ENCODE data around the gene GRID2. TPM values are rescaled to one million over a fixed set of nuclear protein-coding genes. Genes with fewer than 3 reads are reported as not detected.

Gene GRID2
- polyA plus RNA-seq, 1 of the 3 experiments (the other 2 are of a cell fraction): not detected

- Histone ChIP-seq H3K79me2 (ENCODE audit: insufficient read depth) (no peaks in the 10 kb centered on the region), H3K9me2 (no peaks in the 10 kb centered on the region), H3F3A (replicated peaks; ENCODE audit: insufficient read depth) (no peaks in the 10 kb centered on the region), H3K27me3 (ENCODE audit: insufficient read depth) (no peaks in the 10 kb centered on the region), H3K9ac (no peak overlapping the region), H3K4me3 (ENCODE audit: low read depth in 2 of 2, low read length in 1 of 2) (no peak overlapping the region), H3K4me2 (no peak overlapping the region), H3K36me3 (replicated peaks in 1 of 2; ENCODE audit: control insufficient read depth in 1 of 2, insufficient read depth in 2 of 2, low read length in 1 of 2) (no peaks in the 10 kb centered on the region), H3K9me3 (no peaks in the 10 kb centered on the region), H4K20me1 (ENCODE audit: insufficient read depth) (no peaks in the 10 kb centered on the region), H2AFZ (ENCODE audit: low read depth) (no peak overlapping the region), H3K27ac (ENCODE audit: low read depth in 2 of 2, low read length in 1 of 2) (no peak overlapping the region), H3K4me1 (ENCODE audit: control insufficient read depth in 1 of 2, insufficient read depth in 2 of 2, low read depth in 1 of 2, low read length in 1 of 2) (no peaks in the 10 kb centered on the region; a peak in 2 of 4 replicates)
- no peak for TF ChIP-seq NRF1 (IDR thresholded peaks at IDR 0.05; ENCODE audit: low read depth, low read length)
- no peak for TF ChIP-seq USF2 (IDR thresholded peaks at IDR 0.05; ENCODE audit: borderline replicate concordance, low read depth, low read length)
- no peak for TF ChIP-seq MEF2A (IDR thresholded peaks at IDR 0.05; ENCODE audit: borderline replicate concordance, low read depth)
- no peak for TF ChIP-seq TAF1 (IDR thresholded peaks at IDR 0.05; ENCODE audit: borderline replicate concordance, low read depth, low read length)
- TF ChIP-seq EZH2phosphoT487 (IDR thresholded peaks at IDR 0.05; ENCODE audit: borderline replicate concordance, low read depth): no peak
- no peak for TF ChIP-seq CTCF (IDR thresholded peaks at IDR 0.05)
- TF ChIP-seq TEAD4 (IDR thresholded peaks at IDR 0.05; ENCODE audit: borderline replicate concordance, insufficient read depth): no peak
- TF ChIP-seq SIN3A (IDR thresholded peaks at IDR 0.05; ENCODE audit: borderline replicate concordance, low read depth, low read length): no peak
- no peak for TF ChIP-seq JUND (IDR thresholded peaks at IDR 0.05)
- TF ChIP-seq CHD2 (IDR thresholded peaks at IDR 0.05; ENCODE audit: low read length, partially characterized antibody): no peak
- no peak for TF ChIP-seq MXI1 (IDR thresholded peaks at IDR 0.05; ENCODE audit: low read depth, low read length)
- TF ChIP-seq FOSL2 (IDR thresholded peaks at IDR 0.05; ENCODE audit: borderline replicate concordance, low read depth): no peak
- TF ChIP-seq NFIC (IDR thresholded peaks at IDR 0.05; ENCODE audit: borderline replicate concordance): no peak
- 31% methylated on average over 2 of the region's 2 CpGs for WGBS (ENCODE audit: low lambda C conversion rate)
- ChIA-PET CTCF (interaction anchor here (1.1 kb wide), 1 partner anchor 15 kb away, joined by 5 read pairs; no protein-coding TSS in a partner anchor), POLR2A (no interaction called here)
- no peak for DNase-seq
Observed at GRCh38 chr4:93184053-93184452, 880.3 kb downstream of the GRID2 start.

- Histone ChIP-seq H3K27ac (ENCODE audit: low read depth in 2 of 2, low read length in 1 of 2) (no peak overlapping the region), H3K9me3 (no peaks in the 10 kb centered on the region), H4K20me1 (ENCODE audit: insufficient read depth) (no peaks in the 10 kb centered on the region), H3K4me3 (ENCODE audit: low read depth in 2 of 2, low read length in 1 of 2) (no peak overlapping the region), H3K27me3 (ENCODE audit: insufficient read depth) (no peaks in the 10 kb centered on the region), H3K9me2 (no peaks in the 10 kb centered on the region), H3K9ac (no peak overlapping the region), H3K79me2 (ENCODE audit: insufficient read depth) (no peaks in the 10 kb centered on the region), H3K4me1 (ENCODE audit: control insufficient read depth in 1 of 2, insufficient read depth in 2 of 2, low read depth in 1 of 2, low read length in 1 of 2) (no peaks in the 10 kb centered on the region; a peak in 2 of 4 replicates), H3K36me3 (replicated peaks in 1 of 2; ENCODE audit: control insufficient read depth in 1 of 2, insufficient read depth in 2 of 2, low read length in 1 of 2) (no peaks in the 10 kb centered on the region), H3F3A (replicated peaks; ENCODE audit: insufficient read depth) (no peaks in the 10 kb centered on the region), H3K4me2 (no peak overlapping the region), H2AFZ (ENCODE audit: low read depth) (no peak overlapping the region)
- CTCF ChIA-PET: interaction anchor here (1.5 kb wide), 1 partner anchor 13 kb away, joined by 10 read pairs; no protein-coding TSS in a partner anchor
- POLR2A ChIA-PET: no interaction called here
- TF ChIP-seq EZH2phosphoT487 (IDR thresholded peaks at IDR 0.05; ENCODE audit: borderline replicate concordance, low read depth): no peak
- 68% methylated on average over 1 of the region's 1 CpG for WGBS (ENCODE audit: low lambda C conversion rate)
- DNase-seq: no peak
Observed at GRCh38 chr4:93186846-93187245, 883.1 kb downstream of the GRID2 start.

Measured in SK-N-SH (cell line).